CD4-positive, alpha-beta T cell (primary cell): ENCODE results near the gene ADK. TPM values are rescaled to one million over a fixed set of nuclear protein-coding genes. Genes with fewer than 3 reads are reported as not detected.

Source experiments
- ATAC-seq: fragments of 200-7000 bp; cut with Tn5 transposase; one replicate; pipeline ENCODE4 v1.10.0; 2022; ENCODE audit warnings: mild to moderate bottlenecking; ENCODE audit not compliant: poor library complexity
- CTCF ChIA-PET: fragments of 350-600 bp; sonication (Branson Sonifier 250); formaldehyde crosslinking; loops from one replicate; lab custom pipeline; 2021; ENCODE audit warnings: antibody characterized with exemption, inconsistent platforms; lab: Charles Lee
- POLR2A ChIA-PET: fragments of 350-600 bp; sonication (Branson Sonifier 250); formaldehyde crosslinking; loops from one replicate; lab custom pipeline; 2021; ENCODE audit warnings: antibody characterized with exemption, inconsistent platforms; lab: Charles Lee
- DNase-seq, 14 experiments: peaks; one replicate each; pipeline ENCODE4 v3.0.0-alpha.2; 2013 to 2020; ENCODE audit warnings: mixed read lengths in 2 of 14
- H3K27ac ChIP-seq, 2 donors: one replicate each; pipeline versions ENCODE4 v1.5.1 to v1.7.0; 2013; ENCODE audit warnings: low read length in 2 of 2, low read depth in 1 of 2, mild to moderate bottlenecking in 1 of 2
- H3K27me3 ChIP-seq, 2 experiments: 1 replicate in 1 of 2; 2 replicates in 1 of 2; pipeline versions ENCODE4 v1.6.1 to v1.7.0; 2013; ENCODE audit warnings: low read length in 2 of 2, control low read depth in 1 of 2, mild to moderate bottlenecking in 1 of 2, moderate library complexity in 1 of 2; ENCODE audit not compliant: insufficient read depth in 2 of 2, control insufficient read depth in 1 of 2
- H3K36me3 ChIP-seq: one replicate; pipeline ENCODE4 v1.6.1; 2013; ENCODE audit warnings: low read length, control low read depth; ENCODE audit not compliant: insufficient read depth
- H3K4me1 ChIP-seq: one replicate; pipeline ENCODE4 v1.6.1; 2013; ENCODE audit warnings: low read length, control low read depth; ENCODE audit not compliant: insufficient read depth
- H3K4me3 ChIP-seq: one replicate; pipeline ENCODE4 v1.5.1; 2013; ENCODE audit warnings: mild to moderate bottlenecking, low read length, moderate library complexity
- H3K9me3 ChIP-seq, 2 experiments: 1 replicate in 1 of 2; 2 replicates in 1 of 2; pipeline versions ENCODE4 v1.6.1 to v1.7.0; 2013; ENCODE audit warnings: low read length in 2 of 2, mild to moderate bottlenecking in 2 of 2, control low read depth in 1 of 2, moderate library complexity in 1 of 2; ENCODE audit not compliant: control insufficient read depth in 1 of 2, insufficient read depth in 1 of 2
- H3K27ac Mint-ChIP-seq: one replicate; pipeline ENCODE4 v1.8.0; 2020; ENCODE audit warnings: mixed read lengths
- H3K27me3 Mint-ChIP-seq: one replicate; pipeline ENCODE4 v1.8.0; 2021; ENCODE audit warnings: mixed read lengths
- H3K36me3 Mint-ChIP-seq: one replicate; pipeline ENCODE4 v1.8.0; 2021; ENCODE audit warnings: low read depth, mixed read lengths
- H3K4me1 Mint-ChIP-seq: one replicate; pipeline ENCODE4 v1.8.0; 2021; ENCODE audit warnings: low read depth, mixed read lengths
- H3K4me3 Mint-ChIP-seq: one replicate; pipeline ENCODE4 v1.8.0; 2020; ENCODE audit warnings: mild to moderate bottlenecking, mixed read lengths
- H3K9me3 Mint-ChIP-seq: one replicate; pipeline ENCODE4 v1.8.0; 2020; ENCODE audit warnings: mixed read lengths
- CTCF ChIP-seq: fragments of 200-600 bp; IDR thresholded peaks from one replicate; pipeline ENCODE4 v1.8.0; 2022; ENCODE audit warnings: antibody characterized with exemption, mild to moderate bottlenecking
- intact Hi-C, 2 experiments: fragments of 100-400 bp; cut with DNase I in 1 of 2; cut with micrococcal nuclease in 1 of 2; formaldehyde crosslinking; loops; one replicate each; pipeline versions ENCODE4 v1.15.1 to v1.9.0; 2023 to 2025; cut with DNase I, micrococcal nuclease
- total RNA-seq, 174 experiments: library from RNA in 2 of 174; stranded (reverse) in 2 of 174; gene quantifications; one replicate each; pipeline ENCODE4 v1.2.3 and lab custom pipeline; 2021 to 2026

ADK gene
- total RNA-seq, 2 experiments from 2014 or later, result 15.3 to 17.6 TPM

GRCh38 chr10:74518061-74518460 lies 367.0 kb downstream of the ADK start:
- CTCF ChIA-PET, result no interaction called here

GRCh38 chr10:74521526-74521925 lies 370.5 kb downstream of the ADK start:
- Histone ChIP-seq H3K36me3 (no peaks in the 10 kb centered on the region), H3K4me3 (no peak overlapping the region), H3K9me3 (no peaks in the 10 kb centered on the region), H3K27ac (no peak overlapping the region), H3K4me1 (no peaks in the 10 kb centered on the region), H3K27me3 (no peaks in the 10 kb centered on the region)
- no peaks in the 10 kb centered on the region for H3K27me3 Mint-ChIP-seq
- no peak overlapping the region for H3K27ac Mint-ChIP-seq
- ChIA-PET POLR2A (no interaction called here), CTCF (no interaction called here)
- H3K9me3 Mint-ChIP-seq, result no peaks in the 10 kb centered on the region
- no peak for ATAC-seq
- H3K4me3 Mint-ChIP-seq, result no peak overlapping the region
- no peak for DNase-seq
- H3K4me1 Mint-ChIP-seq, result no peaks in the 10 kb centered on the region
- intact Hi-C loops, result no loop called here
- TF ChIP-seq CTCF, result no peak
- peaks cover 12% of the 10 kb centered on the region for H3K36me3 Mint-ChIP-seq

More at GRCh38 chr10:74518061-74518460, 367.0 kb downstream of the ADK start:
- POLR2A ChIA-PET, result no interaction called here
- Mint-ChIP-seq H3K27ac (no peak overlapping the region), H3K36me3 (peaks cover 31% of the 10 kb centered on the region), H3K4me1 (no peaks in the 10 kb centered on the region), H3K4me3 (no peak overlapping the region), H3K27me3 (no peaks in the 10 kb centered on the region), H3K9me3 (peaks cover 11% of the 10 kb centered on the region)
- Histone ChIP-seq H3K27ac (no peak overlapping the region), H3K9me3 (peaks cover 12 to 18% of the 10 kb centered on the region in 2 experiments), H3K36me3 (no peaks in the 10 kb centered on the region), H3K4me1 (no peaks in the 10 kb centered on the region), H3K4me3 (no peak overlapping the region), H3K27me3 (no peaks in the 10 kb centered on the region)
- no peak for TF ChIP-seq CTCF
- intact Hi-C loops, result no loop called here
- ATAC-seq (no peak), DNase-seq (no peak)

- POLR2A ChIA-PET, result no interaction called here
- H3K36me3 ChIP-seq, result no peaks in the 10 kb centered on the region
- H3K4me1 ChIP-seq, result no peaks in the 10 kb centered on the region
- H3K9me3 Mint-ChIP-seq, result no peaks in the 10 kb centered on the region
- no peaks in the 10 kb centered on the region for H3K27me3 Mint-ChIP-seq
- no peak overlapping the region for H3K27ac ChIP-seq
- no peak for TF ChIP-seq CTCF
- H3K9me3 ChIP-seq, result no peaks in the 10 kb centered on the region
- intact Hi-C loops, result no loop called here
- DNase-seq (no peak), ATAC-seq (no peak)
- H3K36me3 Mint-ChIP-seq, result peaks cover 22% of the 10 kb centered on the region
- H3K27ac Mint-ChIP-seq, result no peak overlapping the region
- no peak overlapping the region for H3K4me3 ChIP-seq
- H3K27me3 ChIP-seq, result no peaks in the 10 kb centered on the region
- no peak overlapping the region for H3K4me3 Mint-ChIP-seq
- no peaks in the 10 kb centered on the region for H3K4me1 Mint-ChIP-seq
- CTCF ChIA-PET, result no interaction called here
These were observed 372.2 kb downstream of the ADK start for GRCh38 chr10:74523199-74523598.
